Measurements from ENCODE around the gene MBNL2. TPM values are rescaled to one million over a fixed set of nuclear protein-coding genes. Genes with fewer than 3 reads are reported as not detected.

MBNL2 gene
- total RNA-seq, 1 experiment from 2014 or later = 0.17 TPM

DNA sequence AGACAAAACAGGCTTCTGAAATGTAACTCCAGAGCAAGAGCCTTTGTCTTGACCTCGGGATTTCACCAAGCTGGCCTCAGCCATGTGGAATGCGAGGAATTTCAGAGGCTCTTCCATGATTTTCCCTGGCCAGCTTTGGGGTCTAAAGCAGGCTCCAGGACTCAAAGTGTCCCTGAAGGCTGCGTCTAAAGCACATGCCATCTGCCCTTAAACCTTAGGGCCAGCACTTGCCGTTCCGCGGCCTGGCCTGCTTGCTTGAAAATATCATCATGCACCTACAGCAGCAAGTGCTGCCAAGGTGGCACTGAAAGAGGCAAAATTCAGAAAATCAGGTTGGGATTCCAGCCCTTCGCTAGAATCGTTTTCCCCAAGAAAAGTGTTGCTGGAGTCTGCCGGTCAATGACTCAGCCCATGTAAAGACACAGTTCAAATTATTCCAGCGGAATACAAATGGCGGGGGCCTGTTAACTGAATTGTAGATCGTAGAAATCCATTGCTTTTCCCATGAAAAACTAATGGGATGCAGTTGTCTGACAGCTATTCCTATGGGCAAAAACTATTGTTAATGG is 106.2 kb downstream of the MBNL2 start:
- peak overlapping the region; percentile 28; the same call in 1 of the 2 replicates for H3K14ac ChIP-seq (ENCODE audit: insufficient read depth, low read length)
- no peaks in the 10 kb centered on the region for H3K27me3 ChIP-seq (ENCODE audit: insufficient read depth, low read length)
- no peak overlapping the region for H3K4me3 Mint-ChIP-seq
- H2AFZ ChIP-seq (ENCODE audit: low read length) = no peak overlapping the region
- H3K23me2 ChIP-seq (ENCODE audit: insufficient read length, low read depth, low read length, poor library complexity, severe bottlenecking) = no peaks in the 10 kb centered on the region
- H3K56ac ChIP-seq (ENCODE audit: insufficient read length, low read depth, low read length) = no peak overlapping the region
- DNase-seq = peak; percentile 77
- H2BK120ac ChIP-seq (ENCODE audit: low read depth, low read length, poor library complexity, severe bottlenecking) = no peak overlapping the region
- no peak overlapping the region for H2BK15ac ChIP-seq (ENCODE audit: low read depth, low read length)
- peak overlapping the region; percentile 21 for H3K18ac ChIP-seq (ENCODE audit: insufficient read length, low read depth, low read length)
- no peaks in the 10 kb centered on the region for H3K36me3 Mint-ChIP-seq (ENCODE audit: insufficient read depth in 1 of 3, low read depth in 3 of 3)
- H2BK12ac ChIP-seq (ENCODE audit: insufficient read length, low read depth, low read length) = no peak overlapping the region
- H3K23ac ChIP-seq (ENCODE audit: insufficient read length, low read depth, low read length) = no peak overlapping the region
- no peaks in the 10 kb centered on the region for H3K9me3 ChIP-seq (ENCODE audit: control insufficient read depth, low read depth, low read length)
- H3K4ac ChIP-seq (ENCODE audit: low read depth, low read length) = no peak overlapping the region; the same call in 1 of the 2 replicates
- no peaks in the 10 kb centered on the region for H4K20me1 ChIP-seq (ENCODE audit: control insufficient read depth, insufficient read depth, insufficient read length)
- H3K79me2 ChIP-seq (ENCODE audit: insufficient read depth, low read length) = no peaks in the 10 kb centered on the region
- TF ChIP-seq, protein P1, sequence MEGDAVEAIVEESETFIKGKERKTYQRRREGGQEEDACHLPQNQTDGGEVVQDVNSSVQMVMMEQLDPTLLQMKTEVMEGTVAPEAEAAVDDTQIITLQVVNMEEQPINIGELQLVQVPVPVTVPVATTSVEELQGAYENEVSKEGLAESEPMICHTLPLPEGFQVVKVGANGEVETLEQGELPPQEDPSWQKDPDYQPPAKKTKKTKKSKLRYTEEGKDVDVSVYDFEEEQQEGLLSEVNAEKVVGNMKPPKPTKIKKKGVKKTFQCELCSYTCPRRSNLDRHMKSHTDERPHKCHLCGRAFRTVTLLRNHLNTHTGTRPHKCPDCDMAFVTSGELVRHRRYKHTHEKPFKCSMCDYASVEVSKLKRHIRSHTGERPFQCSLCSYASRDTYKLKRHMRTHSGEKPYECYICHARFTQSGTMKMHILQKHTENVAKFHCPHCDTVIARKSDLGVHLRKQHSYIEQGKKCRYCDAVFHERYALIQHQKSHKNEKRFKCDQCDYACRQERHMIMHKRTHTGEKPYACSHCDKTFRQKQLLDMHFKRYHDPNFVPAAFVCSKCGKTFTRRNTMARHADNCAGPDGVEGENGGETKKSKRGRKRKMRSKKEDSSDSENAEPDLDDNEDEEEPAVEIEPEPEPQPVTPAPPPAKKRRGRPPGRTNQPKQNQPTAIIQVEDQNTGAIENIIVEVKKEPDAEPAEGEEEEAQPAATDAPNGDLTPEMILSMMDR (conservative IDR thresholded peaks at IDR 0.05) = no peak
- H3K4me2 ChIP-seq (ENCODE audit: insufficient read depth, insufficient read length, low read length) = no peak overlapping the region
- H3K27ac Mint-ChIP-seq = peak overlapping the region; percentile 6 to 82 (median 65)
- no peak overlapping the region for H3K9ac ChIP-seq (ENCODE audit: extremely low read depth, insufficient read length, low read length)
- H3T11ph ChIP-seq (ENCODE audit: low read length) = no peak overlapping the region
- no peaks in the 10 kb centered on the region; a peak in 2 of 5 replicates for H3K9me3 Mint-ChIP-seq
- peak overlapping the region; percentile 35 for H3K27ac ChIP-seq (ENCODE audit: insufficient read length, low read depth, low read length)
- no peak overlapping the region for H4K5ac ChIP-seq (ENCODE audit: insufficient read length, low read depth, low read length)
- no CpG with 5 or more reads among the region's 12 CpGs for WGBS (ENCODE audit: extremely low coverage, insufficient read length, low lambda C conversion rate)
- H3K27me3 Mint-ChIP-seq (ENCODE audit: low read depth) = peaks cover 3% of the 10 kb centered on the region; the same call in 1 of the 2 replicates
- no peak overlapping the region for H4K8ac ChIP-seq (replicated peaks; ENCODE audit: insufficient read length, low read depth, low read length)
- H4K91ac ChIP-seq (ENCODE audit: insufficient read length, low read depth, low read length) = no peak overlapping the region
- no peak overlapping the region for H2AK5ac ChIP-seq (ENCODE audit: insufficient read length, low read length)
- H3K4me1 ChIP-seq (ENCODE audit: insufficient read depth, low read length) = peaks cover 3% of the 10 kb centered on the region; the same call in 1 of the 2 replicates
- no peaks in the 10 kb centered on the region for H3K79me1 ChIP-seq (ENCODE audit: insufficient read depth, low read depth, low read length, poor library complexity, severe bottlenecking)
- no peak overlapping the region for H2BK20ac ChIP-seq (ENCODE audit: low read depth, low read length, poor library complexity, severe bottlenecking)
- no peak overlapping the region for H2BK5ac ChIP-seq (ENCODE audit: insufficient read length, low read length)
- H3K4me1 Mint-ChIP-seq = peaks cover 19 to 26% of the 10 kb centered on the region in 2 experiments

Data from H9 (cell line).